H1 (cell line): ENCODE measurements around the gene LONRF2. TPM values are rescaled to one million over a fixed set of nuclear protein-coding genes. Genes with fewer than 3 reads are reported as not detected.

Source experiments
- CTCF ChIA-PET: fragments of 300-600 bp; sonication (Branson Sonifier 250); formaldehyde crosslinking; loops from one replicate; lab custom pipeline; 2021; ENCODE audit not compliant: partially characterized antibody; lab: Charles Lee
- POLR2A ChIA-PET: fragments of 300-600 bp; sonication (Branson Sonifier 250); formaldehyde crosslinking; loops from one replicate; lab custom pipeline; 2021; ENCODE audit warnings: inconsistent platforms; ENCODE audit not compliant: partially characterized antibody; lab: Charles Lee
- DNase-seq, 2 experiments: peaks; one replicate each; pipeline versions ENCODE4 v3.0.0 to v3.0.0-alpha.2; 2010 to 2022; ENCODE audit warnings: low spot score in 2 of 2, low read depth in 1 of 2, mixed read lengths in 1 of 2
- FAIRE-seq: peaks from 2 replicates; lab custom pipeline; 2011; peaks lifted over from hg19 to GRCh38; lab: Jason Lieb, UNC
- H2AFZ ChIP-seq: 2 replicates; pipeline ENCODE4 v1.8.1; 2012; ENCODE audit warnings: low read length, inconsistent platforms
- H2AK5ac ChIP-seq: 2 replicates; pipeline ENCODE4 v1.6.1; 2013; ENCODE audit warnings: low read depth, low read length
- H2BK120ac ChIP-seq: replicated peaks from 2 replicates; pipeline ENCODE3; 2013; ENCODE audit warnings: low read depth, low read length, inconsistent platforms
- H2BK12ac ChIP-seq: 2 replicates; pipeline ENCODE4 v1.6.1; 2013; ENCODE audit warnings: low read depth, low read length
- H2BK15ac ChIP-seq: 2 replicates; pipeline ENCODE4 v1.6.1; 2013; ENCODE audit warnings: low read length
- H2BK20ac ChIP-seq: 2 replicates; pipeline ENCODE4 v1.6.1; 2013; ENCODE audit warnings: low read length
- H2BK5ac ChIP-seq: 2 replicates; pipeline ENCODE4 v1.6.1; 2013; ENCODE audit warnings: low read depth, low read length
- H3K14ac ChIP-seq: 2 replicates; pipeline ENCODE4 v1.6.1; 2013; ENCODE audit warnings: inconsistent platforms; ENCODE audit not compliant: insufficient read length
- H3K18ac ChIP-seq: 2 replicates; pipeline ENCODE4 v1.6.1; 2013; ENCODE audit warnings: low read length; ENCODE audit errors: extremely low read depth
- H3K23ac ChIP-seq: 2 replicates; pipeline ENCODE4 v1.6.1; 2013; ENCODE audit warnings: inconsistent platforms; ENCODE audit not compliant: insufficient read length
- H3K23me2 ChIP-seq: 2 replicates; pipeline ENCODE4 v1.6.1; 2013; ENCODE audit warnings: low read depth, low read length
- H3K27ac ChIP-seq: 2 replicates; pipeline ENCODE4 v1.6.1; 2011; ENCODE audit warnings: low read depth, low read length, inconsistent platforms
- H3K27me3 ChIP-seq, 4 experiments: replicated peaks in 1 of 4; 1 replicate in 1 of 4; 2 replicates in 3 of 4; pipeline versions ENCODE4 v1.6.1 to v1.8.1; 2011 to 2013; ENCODE audit warnings: low read length in 3 of 4, mild to moderate bottlenecking in 3 of 4, inconsistent platforms in 2 of 4, mixed read lengths in 2 of 4, moderate library complexity in 1 of 4; ENCODE audit not compliant: control insufficient read depth in 3 of 4, insufficient read depth in 3 of 4; ENCODE audit errors: extremely low read depth in 1 of 4
- H3K36me3 ChIP-seq, 4 experiments: 2 replicates each; pipeline versions ENCODE4 v1.6.1 to v1.8.1; 2011 to 2013; ENCODE audit warnings: mild to moderate bottlenecking in 4 of 4, low read length in 3 of 4, moderate library complexity in 2 of 4, control low read depth in 1 of 4, inconsistent platforms in 1 of 4; ENCODE audit not compliant: insufficient read depth in 4 of 4, control insufficient read depth in 2 of 4
- H3K4ac ChIP-seq: replicated peaks from 2 replicates; pipeline ENCODE3; 2013; ENCODE audit warnings: low read length, low read depth, mixed read lengths, inconsistent platforms; ENCODE audit not compliant: insufficient read length
- H3K4me1 ChIP-seq, 4 experiments: replicated peaks in 1 of 4; 1 replicate in 1 of 4; 2 replicates in 3 of 4; pipeline versions ENCODE4 v1.6.1 to v1.8.1; 2011 to 2013; ENCODE audit warnings: low read length in 3 of 4, inconsistent platforms in 2 of 4, mixed read lengths in 1 of 4; ENCODE audit not compliant: insufficient read depth in 4 of 4, control insufficient read depth in 3 of 4
- H3K4me2 ChIP-seq, 2 experiments: 2 replicates each; pipeline versions ENCODE4 v1.6.1 to v1.8.1; 2011 to 2013; ENCODE audit warnings: low read depth in 2 of 2, low read length in 2 of 2, control low read depth in 1 of 2, inconsistent platforms in 1 of 2, mild to moderate bottlenecking in 1 of 2; ENCODE audit not compliant: insufficient read depth in 1 of 2
- H3K4me3 ChIP-seq, 4 experiments: fragments of 200-600, 300-600 bp in 1 of 4; sonication (generic), shearing (Covaris generic), sonication (Bioruptor Twin) in 1 of 4; 2 replicates each; pipeline versions ENCODE4 v1.5.1 to v1.8.1; 2011 to 2016; ENCODE audit warnings: low read length in 4 of 4, low read depth in 3 of 4, control low read depth in 2 of 4, inconsistent platforms in 2 of 4, mild to moderate bottlenecking in 2 of 4, mixed read lengths in 1 of 4, moderate library complexity in 1 of 4; ENCODE audit not compliant: insufficient read depth in 2 of 4; ENCODE audit errors: extremely low read depth in 1 of 4
- H3K56ac ChIP-seq: replicated peaks from 2 replicates; pipeline ENCODE3; 2013; ENCODE audit warnings: low read depth, mild to moderate bottlenecking, mixed read lengths, low read length, inconsistent platforms; ENCODE audit not compliant: insufficient read length
- H3K79me1 ChIP-seq: 2 replicates; pipeline ENCODE4 v1.6.1; 2013; ENCODE audit warnings: low read depth, low read length, control low read depth
- H3K79me2 ChIP-seq, 2 experiments: 2 replicates each; pipeline versions ENCODE4 v1.6.1 to v1.8.1; 2012 to 2013; ENCODE audit warnings: low read length in 2 of 2, mild to moderate bottlenecking in 2 of 2, inconsistent platforms in 1 of 2; ENCODE audit not compliant: insufficient read depth in 2 of 2, control insufficient read depth in 1 of 2
- H3K9ac ChIP-seq, 4 experiments: replicated peaks in 1 of 4; 1 replicate in 1 of 4; 2 replicates in 3 of 4; pipeline versions ENCODE4 v1.6.1 to v1.8.1; 2011 to 2013; ENCODE audit warnings: low read depth in 3 of 4, low read length in 3 of 4, control low read depth in 2 of 4, mild to moderate bottlenecking in 2 of 4, moderate library complexity in 2 of 4, inconsistent platforms in 1 of 4; ENCODE audit errors: extremely low read depth in 1 of 4
- H3K9me3 ChIP-seq, 2 experiments: 2 replicates each; pipeline versions ENCODE4 v1.6.1 to v1.8.1; 2012 to 2013; ENCODE audit warnings: mild to moderate bottlenecking in 2 of 2, moderate library complexity in 2 of 2, control low read depth in 1 of 2, inconsistent platforms in 1 of 2, low read depth in 1 of 2, low read length in 1 of 2, mixed read lengths in 1 of 2; ENCODE audit not compliant: insufficient read depth in 2 of 2
- H4K20me1 ChIP-seq, 2 experiments: replicated peaks in 1 of 2; 2 replicates each; pipeline versions ENCODE3 to v1.8.1; 2011 to 2013; ENCODE audit warnings: inconsistent platforms in 2 of 2, low read length in 2 of 2, mild to moderate bottlenecking in 1 of 2; ENCODE audit not compliant: insufficient read depth in 2 of 2, control insufficient read depth in 1 of 2
- H4K5ac ChIP-seq: 2 replicates; pipeline ENCODE4 v1.6.1; 2013; ENCODE audit warnings: low read length, low read depth, mixed read lengths, inconsistent platforms; ENCODE audit not compliant: insufficient read length
- H4K8ac ChIP-seq: 2 replicates; pipeline ENCODE4 v1.8.0; 2013; ENCODE audit warnings: mild to moderate bottlenecking, moderate library complexity, low read length, inconsistent platforms; ENCODE audit not compliant: insufficient read depth; ENCODE audit errors: extremely low read depth
- H4K91ac ChIP-seq: replicated peaks from 2 replicates; pipeline ENCODE3; 2013; ENCODE audit warnings: low read length, mixed read lengths, inconsistent platforms; ENCODE audit not compliant: insufficient read length
- BACH1 ChIP-seq: IDR thresholded peaks from 2 replicates; pipeline ENCODE4 v1.6.1; 2012; ENCODE audit warnings: low read length, improper control_type of control experiment
- BRCA1 ChIP-seq: IDR thresholded peaks from 2 replicates; pipeline ENCODE4 v1.6.1; 2012; ENCODE audit warnings: low read depth, low read length, improper control_type of control experiment
- CBX5 ChIP-seq: fragments of 300-800, 300-1000 bp; sonication (generic); IDR thresholded peaks from 2 replicates; pipeline ENCODE4 v1.7.1; 2016; ENCODE audit warnings: antibody characterized with exemption, low read length, low read depth
- CEBPB ChIP-seq: IDR thresholded peaks from 2 replicates; pipeline ENCODE4 v1.6.1; 2012; ENCODE audit warnings: low read depth, low read length
- CHD1 ChIP-seq: IDR thresholded peaks from 2 replicates; pipeline ENCODE4 v1.6.1; 2012; ENCODE audit warnings: low read depth, low read length, improper control_type of control experiment
- JUND ChIP-seq: IDR thresholded peaks from 2 replicates; pipeline ENCODE4 v1.6.1; 2011; ENCODE audit warnings: mild to moderate bottlenecking, improper control_type of control experiment, low read length
- NRF1 ChIP-seq: IDR thresholded peaks from 2 replicates; pipeline ENCODE4 v1.6.1; 2011; ENCODE audit warnings: mild to moderate bottlenecking, low read depth, low read length, improper control_type of control experiment
- POLR2A ChIP-seq, 2 experiments: IDR thresholded peaks; 1 replicate in 1 of 2; 2 replicates in 1 of 2; pipeline ENCODE4 v1.6.1; 2011; ENCODE audit warnings: low read depth in 2 of 2, low read length in 2 of 2, mild to moderate bottlenecking in 2 of 2; ENCODE audit errors: control extremely low read depth in 1 of 2
- RAD21 ChIP-seq, 2 experiments: IDR thresholded peaks in 1 of 2; conservative IDR thresholded peaks in 1 of 2; 2 replicates each; pipeline ENCODE4 v1.6.1; 2011; ENCODE audit warnings: low read depth in 2 of 2, low read length in 2 of 2, improper control_type of control experiment in 1 of 2, inconsistent platforms in 1 of 2, mild to moderate bottlenecking in 1 of 2, moderate library complexity in 1 of 2
- RBBP5 ChIP-seq: IDR thresholded peaks from 2 replicates; pipeline ENCODE4 v1.7.1; 2012; ENCODE audit warnings: low read depth, mild to moderate bottlenecking, inconsistent platforms, low read length, moderate library complexity, borderline replicate concordance
- SAP30 ChIP-seq: fragments of 300-600 bp; sonication (generic); IDR thresholded peaks from 2 replicates; pipeline ENCODE4 v1.7.1; 2012; ENCODE audit warnings: low read length, moderate library complexity, mild to moderate bottlenecking, inconsistent platforms; ENCODE audit not compliant: insufficient read depth, insufficient replicate concordance
- SUZ12 ChIP-seq: fragments of 200-600 bp; sonication (generic); IDR thresholded peaks from 2 replicates; pipeline ENCODE4 v1.6.1; 2012; ENCODE audit warnings: mild to moderate bottlenecking, inconsistent platforms, low read length, moderate library complexity, mixed read lengths
- TAF7 ChIP-seq: optimal IDR thresholded peaks from 2 replicates; pipeline ENCODE3; 2011; ENCODE audit warnings: low read depth, mild to moderate bottlenecking, inconsistent platforms, low read length, moderate library complexity, borderline replicate concordance
- TBP ChIP-seq: IDR thresholded peaks from 2 replicates; pipeline ENCODE4 v1.6.1; 2011; ENCODE audit warnings: low read depth, low read length, improper control_type of control experiment
- TCF12 ChIP-seq: IDR thresholded peaks from 2 replicates; pipeline ENCODE4 v1.6.1; 2011; ENCODE audit warnings: low read depth, mild to moderate bottlenecking, low read length
- ZNF274 ChIP-seq: IDR thresholded peaks from 2 replicates; pipeline ENCODE4 v1.7.0; 2012; ENCODE audit warnings: low read length, borderline replicate concordance; ENCODE audit errors: extremely low read depth
- WGBS, 2 experiments: shearing (Covaris generic) in 1 of 2; methylation state at CpG; one replicate each; pipeline versions ENCODE4 v1.1.6 to v1.1.7; 2013 to 2015; ENCODE audit warnings: low lambda C conversion rate in 2 of 2, mixed read lengths in 2 of 2, inconsistent platforms in 1 of 2, low coverage in 1 of 2, missing lambda C conversion rate in 1 of 2; ENCODE audit not compliant: insufficient replicate concordance in 2 of 2, insufficient coverage in 1 of 2, insufficient read length in 1 of 2; ENCODE audit errors: extremely low coverage in 1 of 2, missing lambda C conversion rate in 1 of 2; 5-methylcytosine and 5-hydroxymethylcytosine counted together
- polyA plus RNA-seq, 7 experiments: library from polyadenylated mRNA; depleted of rRNA in 3 of 7; stranded (reverse) in 5 of 7; unstranded in 2 of 7; fragments of >200 nt in 5 of 7; fragments of 200-250 nt in 2 of 7; gene quantifications; 1 replicate in 5 of 7; 2 replicates in 1 of 7; 4 replicates in 1 of 7; pipeline versions ENCODE4 v1.2.1 to v1.2.3, GENCODE V29; 2011 to 2013; ENCODE audit warnings: missing spikeins in 2 of 7, mixed read lengths in 2 of 7
- total RNA-seq: library from RNA; stranded (reverse); fragmentation: NEBNext Ultra II Directional; extraction: Animal tissue kit (Norgen Biotek cat#: 25700); gene quantifications from 2 replicates; pipeline ENCODE4 v1.2.1, GENCODE V29; 2021

The LONRF2 gene
- total and polyA plus RNA-seq, 2 of the 8 experiments (the other 6 are each of a cell fraction or from before 2014, with no cell fraction given) = 0.24 to 0.74 TPM

DNA sequence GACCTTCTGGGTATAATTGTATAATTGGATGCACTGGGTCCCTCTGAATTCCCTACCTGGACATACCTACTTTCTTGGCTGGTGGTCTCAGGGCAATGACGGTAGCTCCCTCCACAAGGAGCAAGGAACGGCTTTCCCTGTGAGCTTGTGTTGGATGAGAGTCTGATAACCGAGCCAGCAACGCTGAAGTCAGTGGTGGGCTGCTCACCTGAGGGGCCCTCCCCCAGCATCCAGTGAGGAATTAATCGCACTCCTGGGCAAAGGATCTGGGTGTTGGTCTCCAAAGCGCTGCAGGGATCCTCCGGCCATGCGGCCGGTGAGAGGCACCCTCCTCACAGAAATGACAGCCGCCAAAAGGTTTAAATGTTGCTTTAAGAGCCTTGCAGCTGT lies 47.1 kb downstream of the LONRF2 start:
- H3K4me3 ChIP-seq = no peak overlapping the region
- no peak overlapping the region for H3K4ac ChIP-seq
- no peaks in the 10 kb centered on the region for H3K27me3 ChIP-seq
- peaks cover 0 to 6% (median 3%) of the 10 kb centered on the region in 4 experiments; a peak in 3 of 7 replicates for H3K4me1 ChIP-seq
- H4K8ac ChIP-seq = no peak overlapping the region
- H3K56ac ChIP-seq = no peak overlapping the region
- H3K18ac ChIP-seq = no peak overlapping the region
- no peaks in the 10 kb centered on the region for H4K20me1 ChIP-seq
- no peak overlapping the region for H2BK12ac ChIP-seq
- no peak overlapping the region for H2AK5ac ChIP-seq
- H3K23me2 ChIP-seq = no peaks in the 10 kb centered on the region
- no peak overlapping the region for H2BK15ac ChIP-seq
- no peak overlapping the region for H3K9ac ChIP-seq
- POLR2A ChIA-PET = no interaction called here
- H3K9me3 ChIP-seq = peaks cover 4 to 8% of the 10 kb centered on the region in 2 experiments
- no peak overlapping the region for H3K4me2 ChIP-seq
- no peak overlapping the region for H4K5ac ChIP-seq
- no peak overlapping the region for H2BK5ac ChIP-seq
- H4K91ac ChIP-seq = no peak overlapping the region
- FAIRE-seq (no peak), DNase-seq (no peak)
- H3K79me1 ChIP-seq = no peaks in the 10 kb centered on the region
- no peak overlapping the region for H3K14ac ChIP-seq
- 84% methylated on average over 10 of the region's 10 CpGs; no CpG with 5 or more reads in 1 of the 2 experiments for WGBS, 2 experiments
- no peak overlapping the region for H3K27ac ChIP-seq
- no peak overlapping the region for H3K23ac ChIP-seq
- H2BK120ac ChIP-seq = no peak overlapping the region
- H3K79me2 ChIP-seq = no peaks in the 10 kb centered on the region
- no peak overlapping the region for H2AFZ ChIP-seq
- H3K36me3 ChIP-seq = no peaks in the 10 kb centered on the region
- CTCF ChIA-PET = interaction anchor here (0.9 to 10.0 kb wide), 5 partner anchors 9 to 115 kb away, joined by 3 to 103 read pairs (median 3); no protein-coding TSS in a partner anchor
- H2BK20ac ChIP-seq = no peak overlapping the region
- TF ChIP-seq ZNF274 (no peak), RBBP5 (no peak), JUND (no peak), TCF12 (no peak), SUZ12 (no peak), TAF7 (no peak), RAD21 (IDR thresholded peaks at IDR 0.05 in 1 of 2, conservative IDR thresholded peaks at IDR 0.05 in 1 of 2; ENCODE audit: low read depth in 2 of 2, low read length in 2 of 2) (no peak), BRCA1 (no peak), CBX5 (no peak), CHD1 (no peak), BACH1 (no peak), SAP30 (no peak), TBP (no peak), POLR2A (IDR thresholded peaks at IDR 0.05; ENCODE audit: control extremely low read depth in 1 of 2, low read depth in 2 of 2, low read length in 2 of 2) (no peak), NRF1 (no peak), CEBPB (no peak)
